Activated naive CD4-positive, alpha-beta T cell treated with anti-CD3 and anti-CD28 coated beads, Interleukin-2, amount 50 U/mL, for 24 hours (primary cell): ENCODE results near the gene GPNMB.

ENCODE experiments used
- H3K27ac Mint-ChIP-seq: one replicate; pipeline ENCODE4 v1.8.0; 2021; ENCODE audit warnings: mild to moderate bottlenecking, mixed read lengths
- H3K27me3 Mint-ChIP-seq: one replicate; pipeline ENCODE4 v1.8.0; 2021; ENCODE audit warnings: mixed read lengths
- H3K36me3 Mint-ChIP-seq: one replicate; pipeline ENCODE4 v1.8.0; 2021; ENCODE audit warnings: mixed read lengths
- H3K4me1 Mint-ChIP-seq: one replicate; pipeline ENCODE4 v1.8.0; 2021; ENCODE audit warnings: mixed read lengths
- H3K4me3 Mint-ChIP-seq: one replicate; pipeline ENCODE4 v1.8.0; 2021; ENCODE audit warnings: mild to moderate bottlenecking, mixed read lengths
- H3K9me3 Mint-ChIP-seq: one replicate; pipeline ENCODE4 v1.8.0; 2021; ENCODE audit warnings: mixed read lengths

GPNMB gene

DNA sequence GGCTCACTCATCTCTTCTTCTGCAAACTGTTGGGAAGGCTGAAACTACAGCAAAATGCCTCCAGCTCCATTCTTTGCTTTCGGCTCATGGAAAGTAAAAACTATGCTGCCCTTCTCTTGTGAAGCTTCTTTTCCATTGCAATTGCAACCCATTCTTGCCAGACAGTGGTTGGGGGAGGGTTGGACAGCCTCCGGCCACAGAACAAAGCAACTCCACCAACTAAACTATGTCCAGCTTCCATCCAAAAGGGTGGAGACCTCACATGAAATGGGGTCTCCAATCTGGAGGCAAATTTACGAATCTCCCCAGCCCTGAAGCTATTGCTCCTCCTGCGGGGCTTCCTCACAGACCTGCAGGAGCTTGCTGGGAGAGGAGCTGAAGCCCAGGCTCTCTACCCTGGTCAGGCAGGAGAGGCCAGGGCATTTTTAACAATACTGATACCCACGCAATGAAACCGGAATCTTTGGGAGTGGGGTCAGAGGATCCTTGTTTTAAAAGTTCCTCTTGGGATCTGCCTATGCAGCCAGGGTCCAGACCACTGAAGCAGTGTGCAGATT lies 549 bp downstream of the GPNMB start:
- Mint-ChIP-seq H3K9me3 (peaks cover 8% of the 10 kb centered on the region), H3K36me3 (no peaks in the 10 kb centered on the region), H3K27me3 (peaks cover 47% of the 10 kb centered on the region), H3K4me1 (peaks cover 4% of the 10 kb centered on the region), H3K4me3 (no peak overlapping the region), H3K27ac (no peak overlapping the region)

GRCh38 chr7:23247603-23248335 lies 1.2 kb downstream of the GPNMB start:
- Mint-ChIP-seq H3K4me3 (no peak overlapping the region), H3K9me3 (peaks cover 11% of the 10 kb centered on the region), H3K27me3 (peaks cover 52% of the 10 kb centered on the region), H3K27ac (no peak overlapping the region), H3K4me1 (peaks cover 4% of the 10 kb centered on the region), H3K36me3 (no peaks in the 10 kb centered on the region)

GRCh38 chr7:23249486-23249885 lies 2.9 kb downstream of the GPNMB start:
- peaks cover 4% of the 10 kb centered on the region for H3K4me1 Mint-ChIP-seq
- H3K27ac Mint-ChIP-seq: no peak overlapping the region
- H3K27me3 Mint-ChIP-seq: peaks cover 50% of the 10 kb centered on the region
- no peaks in the 10 kb centered on the region for H3K36me3 Mint-ChIP-seq
- H3K4me3 Mint-ChIP-seq: no peak overlapping the region
- peaks cover 11% of the 10 kb centered on the region for H3K9me3 Mint-ChIP-seq

GRCh38 chr7:23254051-23254681 lies 7.6 kb downstream of the GPNMB start:
- Mint-ChIP-seq H3K4me1 (no peaks in the 10 kb centered on the region), H3K36me3 (no peaks in the 10 kb centered on the region), H3K27me3 (peaks cover 42% of the 10 kb centered on the region), H3K27ac (no peak overlapping the region), H3K4me3 (no peak overlapping the region), H3K9me3 (peaks cover 11% of the 10 kb centered on the region)

DNA sequence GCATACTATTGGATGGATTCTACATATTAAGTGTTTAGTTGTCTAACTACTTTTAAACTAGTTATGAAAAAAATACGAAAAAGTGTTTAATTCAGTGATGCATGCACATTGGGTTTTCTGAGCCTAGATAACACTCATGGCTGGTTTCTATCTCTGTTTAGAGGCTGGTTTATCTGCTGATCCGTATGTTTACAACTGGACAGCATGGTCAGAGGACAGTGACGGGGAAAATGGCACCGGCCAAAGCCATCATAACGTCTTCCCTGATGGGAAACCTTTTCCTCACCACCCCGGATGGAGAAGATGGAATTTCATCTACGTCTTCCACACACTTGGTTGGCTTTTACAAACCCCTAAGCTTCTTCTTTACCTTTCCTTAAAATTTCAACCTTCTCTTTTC lies 10.2 kb downstream of the GPNMB start:
- Mint-ChIP-seq H3K4me1 (no peaks in the 10 kb centered on the region), H3K4me3 (no peak overlapping the region), H3K36me3 (no peaks in the 10 kb centered on the region), H3K27me3 (peaks cover 23% of the 10 kb centered on the region), H3K9me3 (peaks cover 7% of the 10 kb centered on the region), H3K27ac (no peak overlapping the region)

DNA sequence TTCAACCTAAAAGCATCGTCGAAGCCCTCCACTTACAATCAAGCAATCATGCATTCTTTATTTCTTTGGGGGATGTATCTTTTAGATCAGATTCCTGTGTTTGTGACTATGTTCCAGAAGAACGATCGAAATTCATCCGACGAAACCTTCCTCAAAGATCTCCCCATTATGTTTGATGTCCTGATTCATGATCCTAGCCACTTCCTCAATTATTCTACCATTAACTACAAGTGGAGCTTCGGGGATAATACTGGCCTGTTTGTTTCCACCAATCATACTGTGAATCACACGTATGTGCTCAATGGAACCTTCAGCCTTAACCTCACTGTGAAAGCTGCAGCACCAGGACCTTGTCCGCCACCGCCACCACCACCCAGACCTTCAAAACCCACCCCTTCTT lies 13.8 kb downstream of the GPNMB start:
- no peak overlapping the region for H3K4me3 Mint-ChIP-seq
- no peak overlapping the region for H3K27ac Mint-ChIP-seq
- no peaks in the 10 kb centered on the region for H3K9me3 Mint-ChIP-seq
- H3K36me3 Mint-ChIP-seq: no peaks in the 10 kb centered on the region
- no peaks in the 10 kb centered on the region for H3K4me1 Mint-ChIP-seq
- H3K27me3 Mint-ChIP-seq: peaks cover 8% of the 10 kb centered on the region

DNA sequence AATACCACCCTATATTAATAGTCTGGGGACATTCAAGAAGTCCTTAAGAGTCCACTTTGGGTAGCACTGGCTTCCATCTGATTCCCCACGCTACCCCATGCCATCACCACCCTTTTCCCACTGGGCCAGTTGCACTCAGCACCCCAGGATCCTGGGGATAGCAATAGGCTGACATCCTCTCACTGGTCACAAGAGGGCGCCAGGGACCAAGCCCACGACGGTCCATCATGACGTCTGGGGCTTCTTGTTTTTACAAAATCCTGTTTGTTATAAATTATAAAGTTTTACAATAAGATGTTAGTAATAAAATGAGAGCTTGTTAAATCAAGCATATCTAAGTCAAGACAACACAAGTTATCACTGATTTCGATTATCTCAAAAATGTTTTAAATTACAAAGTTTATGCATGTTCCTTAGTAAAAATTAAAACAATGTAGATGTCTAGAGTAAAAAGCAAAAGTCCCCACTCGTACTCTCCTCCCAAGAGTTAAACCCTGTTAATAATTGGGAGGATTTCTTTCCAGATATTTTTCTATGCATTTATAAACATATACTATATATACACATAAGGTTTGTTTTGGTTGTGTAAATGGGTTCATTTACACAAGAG lies 15.4 kb downstream of the GPNMB start:
- H3K4me1 Mint-ChIP-seq: no peaks in the 10 kb centered on the region
- H3K9me3 Mint-ChIP-seq: no peaks in the 10 kb centered on the region
- peaks cover 4% of the 10 kb centered on the region for H3K27me3 Mint-ChIP-seq
- H3K27ac Mint-ChIP-seq: no peak overlapping the region
- no peaks in the 10 kb centered on the region for H3K36me3 Mint-ChIP-seq
- H3K4me3 Mint-ChIP-seq: no peak overlapping the region

GRCh38 chr7:23264916-23265458 lies 18.4 kb downstream of the GPNMB start:
- Mint-ChIP-seq H3K36me3 (no peaks in the 10 kb centered on the region), H3K9me3 (no peaks in the 10 kb centered on the region), H3K4me3 (no peak overlapping the region), H3K27ac (no peak overlapping the region), H3K27me3 (peaks cover 3% of the 10 kb centered on the region), H3K4me1 (no peaks in the 10 kb centered on the region)

DNA sequence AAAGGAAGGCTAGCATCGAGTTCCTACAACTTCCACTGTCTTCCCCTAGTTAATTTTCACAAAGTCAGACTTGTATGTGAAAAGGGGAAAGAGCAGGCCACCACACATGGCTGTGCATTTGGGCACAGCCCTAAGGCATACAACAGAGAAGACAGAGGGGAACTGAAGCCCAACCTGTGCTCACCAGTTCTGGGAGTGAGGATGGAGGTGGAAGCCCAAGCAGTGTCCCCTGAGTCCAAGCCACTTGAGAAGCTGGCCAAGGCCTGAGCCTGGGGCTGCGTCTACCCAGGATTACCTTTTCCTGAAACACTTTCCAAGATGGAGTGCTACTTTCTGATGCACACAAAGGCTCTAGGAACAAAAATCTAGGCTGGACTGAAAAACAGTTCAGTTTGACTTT lies 20.3 kb downstream of the GPNMB start:
- Mint-ChIP-seq H3K9me3 (no peaks in the 10 kb centered on the region), H3K27me3 (peaks cover 3% of the 10 kb centered on the region), H3K4me1 (no peaks in the 10 kb centered on the region), H3K4me3 (no peak overlapping the region), H3K27ac (no peak overlapping the region), H3K36me3 (no peaks in the 10 kb centered on the region)

DNA sequence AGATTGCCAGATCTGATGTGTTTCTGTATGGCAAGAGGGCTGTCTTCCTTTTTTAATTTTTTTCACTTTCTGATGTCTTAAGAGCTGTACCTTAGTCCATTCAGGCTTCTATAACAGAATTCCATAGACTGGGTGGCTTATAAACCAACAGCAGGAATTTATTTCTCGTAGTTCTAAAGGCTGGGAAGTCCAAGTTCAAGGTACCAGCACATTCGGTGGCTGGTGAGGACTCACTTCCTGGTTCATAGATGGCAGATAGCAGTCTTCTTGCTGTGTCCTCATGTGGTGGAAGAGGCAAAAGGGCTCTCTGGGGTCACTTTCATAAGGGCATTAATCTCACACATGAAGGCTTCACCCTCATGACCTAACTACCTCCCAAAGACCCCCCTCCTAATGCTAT lies 20.8 kb downstream of the GPNMB start:
- peaks cover 3% of the 10 kb centered on the region for H3K4me1 Mint-ChIP-seq
- H3K36me3 Mint-ChIP-seq: no peaks in the 10 kb centered on the region
- H3K9me3 Mint-ChIP-seq: no peaks in the 10 kb centered on the region
- H3K27ac Mint-ChIP-seq: no peak overlapping the region
- peaks cover 3% of the 10 kb centered on the region for H3K27me3 Mint-ChIP-seq
- H3K4me3 Mint-ChIP-seq: no peak overlapping the region

DNA sequence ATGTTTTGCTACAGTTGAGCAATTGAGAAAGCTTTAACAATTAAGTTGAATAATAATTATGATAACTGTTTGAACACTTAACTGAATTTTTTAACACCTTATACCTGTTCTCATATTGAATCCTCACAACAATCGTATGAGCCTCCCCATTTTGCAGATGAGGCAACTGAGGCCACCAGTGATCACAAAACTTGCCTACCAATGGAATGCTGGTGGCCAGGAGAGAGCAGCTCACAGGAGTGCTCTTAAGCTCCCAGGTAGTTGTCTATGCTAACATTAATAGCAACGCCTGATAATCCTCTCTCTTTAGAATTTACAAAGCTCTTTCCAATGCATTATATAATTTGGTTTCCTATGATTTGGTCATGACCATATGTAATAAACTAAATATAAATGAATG lies 21.6 kb downstream of the GPNMB start:
- Mint-ChIP-seq H3K9me3 (no peaks in the 10 kb centered on the region), H3K27ac (no peak overlapping the region), H3K4me3 (no peak overlapping the region), H3K27me3 (peaks cover 3% of the 10 kb centered on the region), H3K36me3 (no peaks in the 10 kb centered on the region), H3K4me1 (peaks cover 10% of the 10 kb centered on the region)

DNA sequence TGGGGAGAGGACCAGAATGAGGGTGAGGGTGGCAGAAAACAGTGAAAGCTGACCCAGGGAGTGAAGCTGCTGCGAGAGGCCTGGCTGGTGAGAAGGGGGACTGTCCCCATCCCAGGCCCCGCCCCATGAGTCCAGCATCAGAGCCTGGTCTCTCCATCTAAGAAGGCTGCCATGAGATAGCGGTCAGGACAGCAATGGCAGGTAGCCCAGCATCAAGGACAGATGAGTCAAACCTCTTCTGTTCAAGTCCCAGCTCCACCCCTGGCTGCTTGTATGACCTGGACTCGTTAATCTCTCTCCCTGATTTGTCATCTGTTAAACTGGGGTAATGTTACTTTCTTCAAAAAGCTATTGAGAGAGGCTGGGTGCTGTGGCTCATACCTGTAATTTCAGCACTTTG lies 22.2 kb downstream of the GPNMB start:
- Mint-ChIP-seq H3K4me3 (no peak overlapping the region), H3K9me3 (no peaks in the 10 kb centered on the region), H3K36me3 (no peaks in the 10 kb centered on the region), H3K27me3 (peaks cover 3% of the 10 kb centered on the region), H3K4me1 (peaks cover 16% of the 10 kb centered on the region), H3K27ac (no peak overlapping the region)

GRCh38 chr7:23272275-23272674 lies 25.7 kb downstream of the GPNMB start:
- Mint-ChIP-seq H3K36me3 (no peaks in the 10 kb centered on the region), H3K4me3 (peak overlapping the region; percentile 64), H3K27ac (peak overlapping the region; percentile 43), H3K27me3 (peaks cover 2% of the 10 kb centered on the region), H3K9me3 (no peaks in the 10 kb centered on the region), H3K4me1 (peaks cover 16% of the 10 kb centered on the region)

GRCh38 chr7:23273141-23273599 lies 26.6 kb downstream of the GPNMB start:
- no peaks in the 10 kb centered on the region for H3K9me3 Mint-ChIP-seq
- peaks cover 2% of the 10 kb centered on the region for H3K27me3 Mint-ChIP-seq
- H3K36me3 Mint-ChIP-seq: no peaks in the 10 kb centered on the region
- H3K4me3 Mint-ChIP-seq: peak overlapping the region; percentile 62
- peaks cover 19% of the 10 kb centered on the region for H3K4me1 Mint-ChIP-seq
- peak overlapping the region; percentile 8 for H3K27ac Mint-ChIP-seq

DNA sequence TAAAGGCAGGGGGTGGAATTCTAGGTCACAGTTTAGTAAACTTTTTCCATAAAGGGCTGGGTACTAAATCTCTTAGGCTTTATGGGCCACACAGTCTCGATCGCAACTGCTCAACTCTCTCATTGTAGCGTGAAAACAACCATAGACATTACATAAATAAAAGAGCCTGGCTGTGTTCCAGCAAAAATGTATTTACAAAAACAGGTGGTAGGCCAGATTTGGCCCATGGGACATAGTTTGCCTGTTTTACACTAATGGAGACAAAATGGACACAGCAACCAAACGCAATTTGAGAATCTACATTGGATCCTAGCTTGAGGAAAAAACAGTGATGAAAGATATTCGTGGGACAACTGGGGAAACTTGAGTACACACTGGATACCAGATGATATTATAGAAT lies 29.3 kb downstream of the GPNMB start:
- H3K4me1 Mint-ChIP-seq: peaks cover 19% of the 10 kb centered on the region
- no peak overlapping the region for H3K27ac Mint-ChIP-seq
- H3K27me3 Mint-ChIP-seq: no peaks in the 10 kb centered on the region
- H3K4me3 Mint-ChIP-seq: no peak overlapping the region
- no peaks in the 10 kb centered on the region for H3K9me3 Mint-ChIP-seq
- no peaks in the 10 kb centered on the region for H3K36me3 Mint-ChIP-seq

GRCh38 chr7:23276376-23276775 lies 29.8 kb downstream of the GPNMB start:
- Mint-ChIP-seq H3K27me3 (no peaks in the 10 kb centered on the region), H3K36me3 (no peaks in the 10 kb centered on the region), H3K4me3 (no peak overlapping the region), H3K9me3 (no peaks in the 10 kb centered on the region), H3K4me1 (peaks cover 19% of the 10 kb centered on the region), H3K27ac (no peak overlapping the region)
